GM12873 (cell line): ENCODE results near the gene OR5H15.

Source experiments
- CTCF ChIP-seq: IDR thresholded peaks from 2 replicates; pipeline ENCODE4 v1.5.1; 2012; ENCODE audit warnings: low read depth, mild to moderate bottlenecking, moderate library complexity, low read length, control low read depth; ENCODE audit not compliant: insufficient read depth; ENCODE audit errors: missing control alignments

Gene OR5H15

GRCh38 chr3:98171071-98171470 is 4.6 kb downstream of the OR5H15 start:
- TF ChIP-seq CTCF: no peak

- no peak for TF ChIP-seq CTCF
These were observed 6.1 kb downstream of the OR5H15 start for GRCh38 chr3:98172621-98173020.

GRCh38 chr3:98180319-98180890 is 13.9 kb downstream of the OR5H15 start:
- no peak for TF ChIP-seq CTCF

- no peak for TF ChIP-seq CTCF
These were observed 15.7 kb downstream of the OR5H15 start for GRCh38 chr3:98182196-98182595.

GRCh38 chr3:98185180-98185579 is 18.7 kb downstream of the OR5H15 start:
- no peak for TF ChIP-seq CTCF

- peak; percentile 61 for TF ChIP-seq CTCF
These were observed 22.0 kb downstream of the OR5H15 start for GRCh38 chr3:98188545-98188944.

GRCh38 chr3:98199020-98199419 is 32.5 kb downstream of the OR5H15 start:
- no peak for TF ChIP-seq CTCF
